Measurements from ENCODE around the gene S100A11.

Gene S100A11

DNA sequence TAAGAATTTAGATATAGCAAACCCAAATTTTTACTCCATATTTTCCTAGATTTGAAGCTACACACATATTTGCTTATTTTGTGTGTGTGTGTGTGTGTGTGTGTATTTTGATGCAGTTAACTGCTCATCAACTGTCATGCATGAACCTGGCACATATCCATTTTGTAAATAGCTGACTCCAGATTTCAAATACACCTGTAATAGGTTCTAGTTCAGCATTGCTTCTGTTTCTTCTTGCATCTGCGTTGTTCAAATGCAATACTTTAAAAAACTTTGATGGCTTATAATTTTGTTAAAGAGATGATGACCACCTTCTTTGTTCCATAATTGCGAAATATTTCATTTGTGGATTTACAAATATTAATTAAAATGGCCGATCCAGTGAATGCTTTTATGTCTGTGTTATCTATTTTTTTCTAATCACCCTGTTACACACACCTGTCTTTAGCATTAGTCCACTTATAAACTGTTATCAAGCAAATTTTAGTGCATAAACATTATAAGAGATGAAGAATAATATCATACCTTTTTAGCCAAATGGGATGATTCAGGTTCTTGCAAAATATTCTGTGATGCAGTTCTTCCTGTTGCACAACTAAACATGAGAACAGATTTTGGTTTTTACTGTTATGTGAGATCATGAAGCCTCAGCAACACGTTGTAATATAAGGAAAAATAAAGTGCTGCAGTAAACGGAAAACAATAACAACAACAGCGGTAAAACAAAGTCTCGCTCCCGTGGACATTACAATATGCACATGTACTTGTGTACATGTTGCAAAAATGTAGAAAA is 12.7 kb upstream of the S100A11 start:
- DNase-seq (ENCODE audit: insufficient read length, low spot score) (no peak), FAIRE-seq (no peak)
- TF ChIP-seq POLR2A (IDR thresholded peaks at IDR 0.05; ENCODE audit: low read depth, low read length) = no peak

DNA sequence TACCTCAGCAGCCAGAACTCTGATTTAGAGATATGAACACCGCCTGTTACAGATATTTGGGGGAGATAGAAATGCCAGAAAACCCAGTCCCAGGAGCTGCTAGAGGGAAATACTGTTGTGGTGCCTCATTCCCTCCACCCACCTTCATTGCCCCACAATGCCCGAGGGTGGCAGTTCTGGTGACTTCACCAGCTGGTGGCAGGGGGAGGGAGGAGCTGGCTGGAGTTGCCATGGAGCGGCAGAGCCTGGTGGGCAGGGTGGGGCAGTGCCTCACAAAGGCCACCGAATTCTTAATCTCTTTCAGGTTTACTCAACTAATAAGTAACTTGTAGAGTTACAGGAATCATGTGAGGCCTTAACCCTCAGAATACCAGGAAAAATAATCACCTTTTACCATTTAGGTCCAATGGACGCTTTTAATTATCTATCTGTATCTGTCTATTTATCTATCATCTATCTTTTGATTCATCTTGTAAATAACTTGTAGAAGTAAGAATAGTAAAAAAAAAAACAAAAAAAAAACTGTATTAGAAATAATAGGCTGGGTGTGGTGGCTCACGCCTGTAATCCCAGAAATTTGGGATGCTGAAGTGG is 11.7 kb upstream of the S100A11 start:
- peak; percentile 75 for DNase-seq (ENCODE audit: insufficient read length, low spot score)
- TF ChIP-seq POLR2A (IDR thresholded peaks at IDR 0.05; ENCODE audit: low read depth, low read length) = no peak
- no peak for FAIRE-seq

GRCh38 chr1:152047730-152048415 is 11.1 kb upstream of the S100A11 start:
- FAIRE-seq (peak; percentile 89), DNase-seq (ENCODE audit: insufficient read length, low spot score) (peak; percentile 73)
- peak; percentile 82 for TF ChIP-seq POLR2A (IDR thresholded peaks at IDR 0.05; ENCODE audit: low read depth, low read length)

GRCh38 chr1:152047413-152047729 is 10.6 kb upstream of the S100A11 start:
- FAIRE-seq (no peak), DNase-seq (ENCODE audit: insufficient read length, low spot score) (no peak)
- TF ChIP-seq POLR2A (IDR thresholded peaks at IDR 0.05; ENCODE audit: low read depth, low read length) = no peak

- TF ChIP-seq POLR2A (IDR thresholded peaks at IDR 0.05; ENCODE audit: low read depth, low read length) = no peak
- DNase-seq (ENCODE audit: insufficient read length, low spot score) (no peak), FAIRE-seq (no peak)
Measured at GRCh38 chr1:152044386-152044785, 7.6 kb upstream of the S100A11 start.

DNA sequence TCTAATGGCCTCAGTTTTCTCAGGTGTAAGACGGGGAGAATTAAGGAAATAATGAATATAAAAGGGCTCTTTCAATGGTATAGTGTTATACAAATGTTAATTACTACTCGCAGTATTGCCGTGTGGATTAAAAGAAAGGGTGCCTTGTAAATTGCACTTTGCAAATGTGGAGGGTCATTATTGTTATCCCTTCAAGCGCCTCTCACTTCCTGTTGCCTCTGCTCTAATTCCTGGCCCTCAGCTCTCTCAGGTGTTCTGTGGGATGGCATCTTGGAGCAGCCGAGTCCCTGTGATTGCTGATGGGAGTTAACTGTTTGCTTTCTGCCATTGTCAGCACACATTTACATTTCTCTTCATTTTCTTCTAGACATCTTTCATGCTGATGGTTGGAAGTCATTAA is 7.1 kb upstream of the S100A11 start:
- FAIRE-seq (no peak), DNase-seq (ENCODE audit: insufficient read length, low spot score) (no peak)
- no peak for TF ChIP-seq POLR2A (IDR thresholded peaks at IDR 0.05; ENCODE audit: low read depth, low read length)

DNA sequence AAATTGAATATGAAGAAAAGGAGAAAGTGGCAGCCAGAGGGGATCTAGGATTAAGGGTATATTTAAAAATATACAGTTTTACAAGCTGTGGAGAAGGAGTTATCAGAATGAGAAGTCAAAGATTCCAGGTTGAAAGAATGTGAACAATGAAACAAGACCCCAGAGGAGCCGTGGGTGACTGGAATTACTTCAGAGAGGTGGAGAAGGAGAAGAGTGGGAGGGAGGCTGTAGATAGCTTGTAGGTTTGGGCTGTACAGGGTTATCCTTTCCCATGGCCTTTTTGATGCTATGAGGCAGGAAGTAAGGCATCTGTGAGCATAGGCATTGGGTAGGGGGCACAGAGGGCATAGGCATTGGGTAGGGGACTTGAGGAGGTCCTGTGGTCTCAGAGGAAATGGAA is 5.2 kb upstream of the S100A11 start:
- no peak for TF ChIP-seq POLR2A (IDR thresholded peaks at IDR 0.05; ENCODE audit: low read depth, low read length)
- DNase-seq (ENCODE audit: insufficient read length, low spot score) (no peak), FAIRE-seq (no peak)

- TF ChIP-seq POLR2A (IDR thresholded peaks at IDR 0.05; ENCODE audit: low read depth, low read length) = no peak
- FAIRE-seq = no peak
- DNase-seq (ENCODE audit: insufficient read length, low spot score) = no peak
Measured at GRCh38 chr1:152039886-152040285, 3.1 kb upstream of the S100A11 start.

DNA sequence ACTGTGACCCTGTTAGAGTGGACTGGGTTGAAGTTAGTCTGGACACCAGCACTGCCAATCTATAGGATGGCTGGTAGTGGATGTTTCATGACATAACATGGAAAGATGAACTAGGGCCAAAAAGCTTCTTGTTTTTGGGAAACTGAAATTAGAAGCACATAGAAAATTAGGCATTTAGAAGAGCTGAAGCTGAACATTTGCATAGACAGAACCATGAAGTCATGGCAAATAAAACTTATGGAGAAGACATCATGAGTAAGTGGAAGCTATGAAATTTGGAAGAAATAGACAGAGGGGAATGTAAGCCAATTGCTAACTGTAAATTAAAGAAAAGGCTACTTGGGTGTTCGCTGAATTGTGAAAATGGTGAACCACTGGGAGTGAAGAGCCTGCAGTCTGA is 2.7 kb upstream of the S100A11 start:
- no peak for DNase-seq (ENCODE audit: insufficient read length, low spot score)
- no peak for FAIRE-seq
- no peak for TF ChIP-seq POLR2A (IDR thresholded peaks at IDR 0.05; ENCODE audit: low read depth, low read length)

DNA sequence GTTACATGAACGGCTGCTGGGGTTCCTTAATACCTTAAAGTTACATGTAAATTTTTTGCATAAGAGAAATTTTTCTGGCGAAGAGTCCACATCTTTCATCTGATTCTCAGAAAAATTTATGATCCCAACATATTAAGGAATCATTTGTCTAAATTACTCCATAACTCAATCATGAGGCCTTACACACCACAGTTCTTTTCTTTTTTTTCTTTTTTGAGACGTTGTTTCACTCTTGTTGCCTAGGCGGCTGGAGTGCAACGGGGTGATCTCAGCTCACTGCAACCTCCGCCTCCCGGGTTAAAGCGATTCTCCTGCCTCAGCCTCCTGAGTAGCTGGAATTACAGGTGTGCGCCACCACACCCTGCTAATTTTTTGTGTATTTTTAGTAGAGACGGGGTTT is 2.1 kb upstream of the S100A11 start:
- DNase-seq (ENCODE audit: insufficient read length, low spot score) (no peak), FAIRE-seq (no peak)
- no peak for TF ChIP-seq POLR2A (IDR thresholded peaks at IDR 0.05; ENCODE audit: low read depth, low read length)

- TF ChIP-seq POLR2A (IDR thresholded peaks at IDR 0.05; ENCODE audit: low read depth, low read length) = no peak
- DNase-seq (ENCODE audit: insufficient read length, low spot score) = no peak
- FAIRE-seq = no peak
Measured at GRCh38 chr1:152035539-152036266, 1.1 kb downstream of the S100A11 start.

GRCh38 chr1:152034654-152035538 is 1.9 kb downstream of the S100A11 start:
- no peak for FAIRE-seq

GRCh38 chr1:152034324-152034653 is 2.5 kb downstream of the S100A11 start:
- FAIRE-seq = no peak

More at GRCh38 chr1:152034654-152035538, 1.9 kb downstream of the S100A11 start:
- peak; percentile 53 for DNase-seq (ENCODE audit: insufficient read length, low spot score)
- TF ChIP-seq POLR2A (IDR thresholded peaks at IDR 0.05; ENCODE audit: low read depth, low read length) = no peak

DNA sequence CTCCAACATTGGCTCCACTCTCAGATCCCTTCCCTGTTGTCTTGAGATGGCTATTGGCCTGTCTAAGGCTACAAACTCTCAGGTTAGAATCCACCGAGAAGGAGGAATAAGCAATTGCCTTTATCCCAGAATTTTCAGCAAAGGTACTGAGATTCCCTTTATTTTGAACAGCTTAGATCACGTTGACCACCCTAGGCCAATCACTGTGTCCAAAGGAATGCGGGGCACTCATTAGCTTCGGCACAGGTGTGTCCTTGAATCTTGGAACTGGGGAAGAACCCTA is 6.9 kb downstream of the S100A11 start:
- DNase-seq (ENCODE audit: insufficient read length, low spot score) (no peak), FAIRE-seq (no peak)
- TF ChIP-seq POLR2A (IDR thresholded peaks at IDR 0.05; ENCODE audit: low read depth, low read length) = no peak

More at GRCh38 chr1:152034324-152034653, 2.5 kb downstream of the S100A11 start:
- no peak for DNase-seq (ENCODE audit: insufficient read length, low spot score)
- no peak for TF ChIP-seq POLR2A (IDR thresholded peaks at IDR 0.05; ENCODE audit: low read depth, low read length)

Data from H54 (cell line).